ENCODE measurements around the gene THAP3.

THAP3 gene

GRCh38 chr1:6601049-6601922 lies 23.4 kb upstream of the THAP3 start:
- no peaks in the 10 kb centered on the region for H3K27me3 ChIP-seq (ENCODE audit: insufficient read depth, low read length)
- peak overlapping the region; percentile 97 for H3K4me3 ChIP-seq (ENCODE audit: low read length)
- H3K27ac ChIP-seq (ENCODE audit: low read depth, low read length): peak overlapping the region; percentile 32
- H3K9ac ChIP-seq (ENCODE audit: low read depth, low read length): peak overlapping the region; percentile 91
- H3K9me3 ChIP-seq (ENCODE audit: insufficient read depth, low read depth, low read length): no peaks in the 10 kb centered on the region
- under 1% methylated on average over 40 of the region's 40 CpGs for WGBS
- peaks cover 22% of the 10 kb centered on the region; the same call in 1 of the 2 replicates for H3K4me1 ChIP-seq (ENCODE audit: insufficient read depth, low read length)
- H3K36me3 ChIP-seq (ENCODE audit: insufficient read depth, low read length): peaks cover 32% of the 10 kb centered on the region

DNA sequence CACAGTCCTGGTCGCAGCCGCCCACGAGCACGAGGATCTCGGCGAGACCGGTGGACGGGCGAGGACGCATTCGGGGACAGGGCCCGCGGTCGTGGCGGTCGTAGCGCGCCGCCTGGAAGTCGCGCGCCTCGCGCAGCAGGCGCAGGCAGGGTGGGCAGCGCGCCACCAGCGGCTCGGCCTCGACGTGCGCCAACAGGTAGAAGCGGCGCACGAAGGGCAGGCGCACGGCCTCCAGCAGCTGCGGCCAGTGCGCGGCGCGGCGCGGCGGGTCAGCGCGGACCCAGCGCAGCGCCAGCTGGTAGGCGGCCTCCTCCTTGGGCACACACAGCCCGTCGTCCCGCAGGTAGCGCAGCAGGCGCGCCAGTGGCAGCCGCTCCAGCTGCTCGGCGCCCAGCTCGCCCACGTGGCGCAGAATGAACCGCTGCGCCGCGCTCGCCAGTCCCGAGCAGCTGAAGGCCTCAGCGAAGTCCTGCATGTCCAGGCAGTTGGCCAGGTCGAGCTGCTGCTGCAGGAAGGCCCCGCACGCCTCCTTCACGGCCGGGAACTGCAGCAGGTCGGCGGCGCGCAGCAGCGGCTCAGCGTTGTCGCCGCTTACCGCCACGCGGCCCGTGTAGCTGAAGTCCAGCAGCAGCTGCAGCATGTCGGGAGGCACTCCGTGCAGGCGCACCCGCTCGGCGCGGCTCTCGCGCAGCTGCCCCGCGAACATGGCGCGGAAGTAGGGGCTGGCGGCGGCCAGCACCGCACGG lies 22.6 kb upstream of the THAP3 start:
- WGBS: under 1% methylated on average over 103 of the region's 103 CpGs
- Histone ChIP-seq H3K9me3 (ENCODE audit: insufficient read depth, low read depth, low read length) (no peaks in the 10 kb centered on the region), H3K36me3 (ENCODE audit: insufficient read depth, low read length) (peaks cover 24% of the 10 kb centered on the region), H3K4me1 (ENCODE audit: insufficient read depth, low read length) (peaks cover 22% of the 10 kb centered on the region; the same call in 1 of the 2 replicates), H3K4me3 (ENCODE audit: low read length) (peak overlapping the region; percentile 97), H3K27ac (ENCODE audit: low read depth, low read length) (peak overlapping the region; percentile 68), H3K9ac (ENCODE audit: low read depth, low read length) (peak overlapping the region; percentile 91), H3K27me3 (ENCODE audit: insufficient read depth, low read length) (no peaks in the 10 kb centered on the region)

- under 1% methylated on average over 84 of the region's 84 CpGs for WGBS
- Histone ChIP-seq H3K27me3 (ENCODE audit: insufficient read depth, low read length) (no peaks in the 10 kb centered on the region), H3K9ac (ENCODE audit: low read depth, low read length) (peak within 1 kb of the TSS; percentile 91), H3K27ac (ENCODE audit: low read depth, low read length) (peak within 1 kb of the TSS; percentile 87), H3K36me3 (ENCODE audit: insufficient read depth, low read length) (peaks cover 17% of the 10 kb centered on the region), H3K9me3 (ENCODE audit: insufficient read depth, low read depth, low read length) (no peaks in the 10 kb centered on the region), H3K4me3 (ENCODE audit: low read length) (peak within 1 kb of the TSS; percentile 97), H3K4me1 (ENCODE audit: insufficient read depth, low read length) (peaks cover 22% of the 10 kb centered on the region; the same call in 1 of the 2 replicates)
These were observed 21.9 kb upstream of the THAP3 start, which contains the start of gene KLHL21 for GRCh38 chr1:6602669-6603237. TSS of gene KLHL21 (minus strand) at chr1:6602869. CDS start at chr1:6602817, 52 bp downstream.

DNA sequence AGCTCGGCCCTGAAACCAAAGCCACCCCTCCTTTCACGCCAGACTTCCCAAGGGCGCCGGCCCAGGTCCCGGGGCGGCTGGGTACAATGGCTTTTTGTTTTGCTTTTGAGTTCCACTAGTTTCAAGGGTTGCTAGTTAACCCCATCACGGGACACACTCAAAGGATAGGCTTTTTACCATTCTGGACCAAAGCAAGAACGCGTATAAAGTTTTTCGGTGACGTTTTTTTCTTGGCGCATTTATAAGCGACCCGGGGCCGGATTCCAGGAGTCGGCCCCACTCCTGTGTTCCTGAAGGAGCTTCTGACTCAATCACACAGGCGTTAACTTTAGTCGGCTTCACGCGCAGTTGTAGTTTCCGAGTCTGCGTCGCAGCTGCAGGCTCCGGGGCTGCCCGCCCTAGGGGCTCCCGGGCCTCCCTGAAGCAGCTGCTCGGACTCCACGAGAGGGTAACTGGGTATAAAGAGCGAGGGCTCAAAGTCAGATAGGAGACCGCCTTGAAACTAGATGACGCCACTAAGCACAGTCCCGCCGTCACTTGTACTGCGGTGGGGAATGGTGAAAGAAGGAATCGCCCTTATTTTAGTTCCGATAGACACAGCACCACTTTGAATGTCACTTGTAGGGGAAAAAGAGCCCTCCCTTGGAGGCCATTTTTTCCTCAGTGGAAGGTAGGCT lies 21.3 kb upstream of the THAP3 start:
- Histone ChIP-seq H3K4me1 (ENCODE audit: insufficient read depth, low read length) (peaks cover 22% of the 10 kb centered on the region; the same call in 1 of the 2 replicates), H3K9me3 (ENCODE audit: insufficient read depth, low read depth, low read length) (no peaks in the 10 kb centered on the region), H3K27me3 (ENCODE audit: insufficient read depth, low read length) (no peaks in the 10 kb centered on the region), H3K36me3 (ENCODE audit: insufficient read depth, low read length) (peaks cover 11% of the 10 kb centered on the region), H3K4me3 (ENCODE audit: low read length) (peak overlapping the region; percentile 97), H3K9ac (ENCODE audit: low read depth, low read length) (peak overlapping the region; percentile 76), H3K27ac (ENCODE audit: low read depth, low read length) (peak overlapping the region; percentile 87)
- 3% methylated on average over 36 of the region's 36 CpGs for WGBS

- Histone ChIP-seq H3K9me3 (ENCODE audit: insufficient read depth, low read depth, low read length) (no peaks in the 10 kb centered on the region), H3K4me1 (ENCODE audit: insufficient read depth, low read length) (peaks cover 22% of the 10 kb centered on the region; the same call in 1 of the 2 replicates), H3K36me3 (ENCODE audit: insufficient read depth, low read length) (peaks cover 6% of the 10 kb centered on the region), H3K27ac (ENCODE audit: low read depth, low read length) (peak overlapping the region; percentile 87), H3K4me3 (ENCODE audit: low read length) (peak overlapping the region; percentile 97), H3K27me3 (ENCODE audit: insufficient read depth, low read length) (no peaks in the 10 kb centered on the region), H3K9ac (ENCODE audit: low read depth, low read length) (peak overlapping the region; percentile 76)
- WGBS: 18% methylated on average over 19 of the region's 19 CpGs
These were observed 20.6 kb upstream of the THAP3 start for GRCh38 chr1:6603915-6604558.

GRCh38 chr1:6612641-6613360 lies 11.9 kb upstream of the THAP3 start:
- Histone ChIP-seq H3K9ac (ENCODE audit: low read depth, low read length) (peak overlapping the region; percentile 35), H3K27me3 (ENCODE audit: insufficient read depth, low read length) (peaks cover 10% of the 10 kb centered on the region), H3K9me3 (ENCODE audit: insufficient read depth, low read depth, low read length) (no peaks in the 10 kb centered on the region), H3K27ac (ENCODE audit: low read depth, low read length) (peak overlapping the region; percentile 83; the same call in 1 of the 2 replicates), H3K4me1 (ENCODE audit: insufficient read depth, low read length) (no peaks in the 10 kb centered on the region; the same call in none of the 2 replicates), H3K4me3 (ENCODE audit: low read length) (peak overlapping the region; percentile 75), H3K36me3 (ENCODE audit: insufficient read depth, low read length) (peaks cover 13% of the 10 kb centered on the region)
- 2% methylated on average over 67 of the region's 67 CpGs for WGBS

GRCh38 chr1:6613361-6614018 lies 11.2 kb upstream of the THAP3 start, which contains the start of gene PHF13:
TSS of gene PHF13 (plus strand) at chr1:6613731. CDS start at chr1:6614067, 336 bp downstream.
- WGBS: under 1% methylated on average over 81 of the region's 84 CpGs
- Histone ChIP-seq H3K36me3 (ENCODE audit: insufficient read depth, low read length) (peaks cover 20% of the 10 kb centered on the region), H3K9me3 (ENCODE audit: insufficient read depth, low read depth, low read length) (no peaks in the 10 kb centered on the region), H3K9ac (ENCODE audit: low read depth, low read length) (peak within 1 kb of the TSS; percentile 78), H3K27ac (ENCODE audit: low read depth, low read length) (peak within 1 kb of the TSS; percentile 91), H3K27me3 (ENCODE audit: insufficient read depth, low read length) (peaks cover 10% of the 10 kb centered on the region), H3K4me3 (ENCODE audit: low read length) (peak within 1 kb of the TSS; percentile 84), H3K4me1 (ENCODE audit: insufficient read depth, low read length) (no peaks in the 10 kb centered on the region; the same call in none of the 2 replicates)

DNA sequence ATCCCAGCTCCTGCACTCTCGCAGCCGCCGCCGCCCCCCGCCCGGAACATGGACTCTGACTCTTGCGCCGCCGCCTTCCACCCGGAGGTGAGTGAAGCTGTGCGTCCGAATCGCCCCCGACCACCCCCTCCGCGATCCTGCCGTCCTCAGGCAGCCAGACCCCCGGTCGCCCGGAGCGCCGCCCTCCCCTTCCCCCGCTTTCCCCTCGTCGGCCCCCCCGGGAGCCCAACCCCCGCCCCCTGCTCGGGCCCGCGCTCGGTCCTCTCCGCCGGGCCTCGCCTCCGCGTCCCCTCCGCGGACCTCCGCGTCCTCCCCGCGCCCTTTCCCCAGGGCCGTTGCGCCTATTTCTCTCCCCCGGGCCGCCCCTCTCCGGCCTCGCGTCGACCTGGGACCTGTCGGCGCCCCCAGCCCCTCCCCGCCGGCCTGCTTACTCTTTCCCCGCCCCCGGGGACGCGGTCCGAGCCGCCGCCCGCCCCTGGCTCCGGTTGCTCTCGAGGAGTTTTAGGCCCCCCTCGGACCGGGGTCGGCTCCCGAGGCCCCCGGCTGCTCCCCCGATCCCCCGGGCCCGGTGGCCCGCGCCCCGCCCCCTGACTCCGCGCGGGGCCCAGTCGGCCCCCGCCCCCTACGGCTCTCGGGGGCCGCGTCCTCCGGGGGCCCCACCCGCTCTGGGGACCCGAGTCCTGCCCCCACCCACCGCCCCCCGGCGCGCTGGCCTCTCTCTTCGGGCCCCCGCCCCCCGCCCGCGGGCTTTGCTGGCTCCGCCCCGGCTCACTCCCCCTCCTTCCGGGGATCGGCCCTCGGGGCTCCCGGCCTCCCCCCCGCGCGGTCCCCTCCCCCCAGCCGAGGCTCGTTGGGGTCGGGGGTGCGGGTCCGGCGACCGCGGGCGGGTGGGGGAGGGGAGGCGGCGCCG lies 10.4 kb upstream of the THAP3 start:
- WGBS: under 1% methylated on average over 79 of the region's 117 CpGs
- H3K4me3 ChIP-seq (ENCODE audit: low read length): peak overlapping the region; percentile 84
- peaks cover 27% of the 10 kb centered on the region for H3K36me3 ChIP-seq (ENCODE audit: insufficient read depth, low read length)
- H3K4me1 ChIP-seq (ENCODE audit: insufficient read depth, low read length): no peaks in the 10 kb centered on the region; the same call in none of the 2 replicates
- H3K9ac ChIP-seq (ENCODE audit: low read depth, low read length): peak overlapping the region; percentile 78
- H3K27me3 ChIP-seq (ENCODE audit: insufficient read depth, low read length): peaks cover 10% of the 10 kb centered on the region
- H3K9me3 ChIP-seq (ENCODE audit: insufficient read depth, low read depth, low read length): no peaks in the 10 kb centered on the region
- H3K27ac ChIP-seq (ENCODE audit: low read depth, low read length): peak overlapping the region; percentile 91

All from HUES64 (cell line).